ENCODE results near the gene CNOT2.
"Not testable (repeated sequence)": the region's sequence is repeated elsewhere in the genome, so short reads cannot be mapped to it uniquely, and the experiment has no call there.

The CNOT2 gene

GRCh38 chr12:70367258-70368141 is 124.3 kb downstream of the CNOT2 start:
- no peak for DNase-seq

GRCh38 chr12:70372881-70373280 is 129.6 kb downstream of the CNOT2 start:
- DNase-seq = no peak

- DNase-seq = no peak
Observed at GRCh38 chr12:70379846-70380245, 136.6 kb downstream of the CNOT2 start.

- DNase-seq = no peak
Observed at GRCh38 chr12:70383484-70383883, 140.3 kb downstream of the CNOT2 start.

GRCh38 chr12:70383886-70384285 is 140.7 kb downstream of the CNOT2 start:
- no peak for DNase-seq

GRCh38 chr12:70386771-70387170 is 143.5 kb downstream of the CNOT2 start:
- no peak for DNase-seq

- no peak for DNase-seq
Observed at GRCh38 chr12:70389678-70390077, 146.4 kb downstream of the CNOT2 start.

GRCh38 chr12:70392631-70393030 is 149.4 kb downstream of the CNOT2 start:
- DNase-seq = not testable (repeated sequence)

- no peak for DNase-seq
Observed at GRCh38 chr12:70393787-70394499, 150.7 kb downstream of the CNOT2 start.

GRCh38 chr12:70398002-70398401 is 154.8 kb downstream of the CNOT2 start:
- no peak for DNase-seq

- no peak for DNase-seq
Observed at GRCh38 chr12:70398862-70399261, 155.6 kb downstream of the CNOT2 start.

GRCh38 chr12:70399311-70399710 is 156.1 kb downstream of the CNOT2 start:
- DNase-seq = no peak

- DNase-seq = no peak
Observed at GRCh38 chr12:70400124-70400523, 156.9 kb downstream of the CNOT2 start.

- DNase-seq = no peak
Observed at GRCh38 chr12:70402597-70402996, 159.4 kb downstream of the CNOT2 start.

- no peak for DNase-seq
Observed at GRCh38 chr12:70403826-70404225, 160.6 kb downstream of the CNOT2 start.

Measured in CD4-positive, alpha-beta T cell treated with Interleukin-6 for 4 hours (primary cell).